Nephron progenitor cell (in vitro differentiated cells): Measurements from ENCODE around the gene SLC5A3.

ENCODE experiments used
- DNase-seq: peaks from one replicate; pipeline ENCODE4 v3.0.0; 2021
- H3K27ac Mint-ChIP-seq: 2 replicates; pipeline ENCODE4 v1.8.0; 2021; ENCODE audit warnings: mild to moderate bottlenecking, moderate library complexity, mixed read lengths
- H3K27me3 Mint-ChIP-seq: 2 replicates; pipeline ENCODE4 v1.8.0; 2021; ENCODE audit warnings: mild to moderate bottlenecking, low read depth, mixed read lengths; ENCODE audit not compliant: poor library complexity
- H3K36me3 Mint-ChIP-seq: 2 replicates; pipeline ENCODE4 v1.8.0; 2021; ENCODE audit warnings: low read depth, mixed read lengths
- H3K4me1 Mint-ChIP-seq: 2 replicates; pipeline ENCODE4 v1.8.0; 2021; ENCODE audit warnings: mixed read lengths
- H3K4me3 Mint-ChIP-seq: 2 replicates; pipeline ENCODE4 v1.8.0; 2021; ENCODE audit warnings: mild to moderate bottlenecking, moderate library complexity, mixed read lengths
- H3K9me3 Mint-ChIP-seq: 2 replicates; pipeline ENCODE4 v1.8.0; 2021; ENCODE audit warnings: mild to moderate bottlenecking, moderate library complexity, mixed read lengths
- TF ChIP-seq, protein P1 (sequence below): fragments of 200-600 bp; sonication (generic); IDR thresholded peaks from 2 replicates; pipeline ENCODE4 v1.5.0; 2021; ENCODE audit warnings: antibody characterized with exemption

The SLC5A3 gene

DNA sequence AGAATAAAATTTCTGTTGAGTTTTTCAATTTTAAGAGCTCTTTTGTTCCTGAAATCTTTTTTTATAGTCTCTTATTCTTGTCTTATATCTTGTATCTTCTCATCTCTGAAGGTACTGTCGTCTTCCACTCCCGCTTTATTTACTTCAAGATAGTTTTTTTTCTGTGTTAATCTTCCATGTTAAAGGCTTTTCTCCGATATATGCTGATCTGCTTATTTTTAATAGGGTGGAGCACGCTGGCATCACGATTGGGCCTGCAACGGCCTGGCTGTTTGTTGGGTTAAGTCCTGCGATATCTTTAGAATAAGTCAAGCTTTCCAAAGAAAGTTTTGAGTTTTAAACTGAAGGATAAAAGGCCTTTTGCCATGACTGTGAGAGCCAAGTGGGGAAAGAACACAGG, 35.7 kb downstream of the SLC5A3 start:
- DNase-seq, result no peak
- Mint-ChIP-seq H3K36me3 (peaks cover 80% of the 10 kb centered on the region), H3K4me1 (peaks cover 6% of the 10 kb centered on the region), H3K9me3 (peaks cover 4% of the 10 kb centered on the region), H3K4me3 (no peak overlapping the region), H3K27me3 (peaks cover 4% of the 10 kb centered on the region), H3K27ac (no peak overlapping the region)
- TF ChIP-seq, protein P1, sequence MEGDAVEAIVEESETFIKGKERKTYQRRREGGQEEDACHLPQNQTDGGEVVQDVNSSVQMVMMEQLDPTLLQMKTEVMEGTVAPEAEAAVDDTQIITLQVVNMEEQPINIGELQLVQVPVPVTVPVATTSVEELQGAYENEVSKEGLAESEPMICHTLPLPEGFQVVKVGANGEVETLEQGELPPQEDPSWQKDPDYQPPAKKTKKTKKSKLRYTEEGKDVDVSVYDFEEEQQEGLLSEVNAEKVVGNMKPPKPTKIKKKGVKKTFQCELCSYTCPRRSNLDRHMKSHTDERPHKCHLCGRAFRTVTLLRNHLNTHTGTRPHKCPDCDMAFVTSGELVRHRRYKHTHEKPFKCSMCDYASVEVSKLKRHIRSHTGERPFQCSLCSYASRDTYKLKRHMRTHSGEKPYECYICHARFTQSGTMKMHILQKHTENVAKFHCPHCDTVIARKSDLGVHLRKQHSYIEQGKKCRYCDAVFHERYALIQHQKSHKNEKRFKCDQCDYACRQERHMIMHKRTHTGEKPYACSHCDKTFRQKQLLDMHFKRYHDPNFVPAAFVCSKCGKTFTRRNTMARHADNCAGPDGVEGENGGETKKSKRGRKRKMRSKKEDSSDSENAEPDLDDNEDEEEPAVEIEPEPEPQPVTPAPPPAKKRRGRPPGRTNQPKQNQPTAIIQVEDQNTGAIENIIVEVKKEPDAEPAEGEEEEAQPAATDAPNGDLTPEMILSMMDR, result no peak

DNA sequence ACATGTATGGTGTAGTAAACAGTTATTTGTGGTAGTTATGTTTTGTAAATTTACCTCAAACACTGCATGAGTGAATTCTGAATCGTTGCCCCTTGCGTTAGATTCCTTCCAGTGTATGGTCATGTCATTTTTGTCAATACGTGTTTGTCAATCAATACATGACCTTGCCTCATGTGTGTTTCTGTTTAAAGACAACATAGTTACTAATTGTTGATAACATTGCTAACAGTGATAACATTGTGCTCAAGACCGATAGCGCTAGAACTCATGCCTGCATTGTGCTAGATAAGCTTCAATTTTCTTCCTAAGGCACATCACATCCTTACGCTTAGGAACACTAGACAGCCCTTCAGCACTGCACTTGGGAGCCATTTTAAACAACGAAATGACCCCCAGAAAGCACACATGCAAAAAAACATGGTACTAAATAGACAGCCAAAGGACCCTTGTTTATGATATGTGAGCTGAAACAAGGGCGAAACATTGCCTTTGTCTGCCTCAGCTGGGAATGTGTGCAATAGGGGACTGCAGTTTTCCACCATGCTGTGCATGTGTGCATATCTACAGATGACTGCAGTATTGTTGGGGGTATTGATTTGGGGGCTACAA, 37.3 kb downstream of the SLC5A3 start:
- H3K4me3 Mint-ChIP-seq, result no peak overlapping the region
- H3K36me3 Mint-ChIP-seq, result peaks cover 86% of the 10 kb centered on the region
- peaks cover 4% of the 10 kb centered on the region for H3K27me3 Mint-ChIP-seq
- peaks cover 21% of the 10 kb centered on the region for H3K9me3 Mint-ChIP-seq
- peaks cover 7% of the 10 kb centered on the region for H3K4me1 Mint-ChIP-seq
- no peak overlapping the region for H3K27ac Mint-ChIP-seq
- TF ChIP-seq, protein P1, result no peak
- no peak for DNase-seq

DNA sequence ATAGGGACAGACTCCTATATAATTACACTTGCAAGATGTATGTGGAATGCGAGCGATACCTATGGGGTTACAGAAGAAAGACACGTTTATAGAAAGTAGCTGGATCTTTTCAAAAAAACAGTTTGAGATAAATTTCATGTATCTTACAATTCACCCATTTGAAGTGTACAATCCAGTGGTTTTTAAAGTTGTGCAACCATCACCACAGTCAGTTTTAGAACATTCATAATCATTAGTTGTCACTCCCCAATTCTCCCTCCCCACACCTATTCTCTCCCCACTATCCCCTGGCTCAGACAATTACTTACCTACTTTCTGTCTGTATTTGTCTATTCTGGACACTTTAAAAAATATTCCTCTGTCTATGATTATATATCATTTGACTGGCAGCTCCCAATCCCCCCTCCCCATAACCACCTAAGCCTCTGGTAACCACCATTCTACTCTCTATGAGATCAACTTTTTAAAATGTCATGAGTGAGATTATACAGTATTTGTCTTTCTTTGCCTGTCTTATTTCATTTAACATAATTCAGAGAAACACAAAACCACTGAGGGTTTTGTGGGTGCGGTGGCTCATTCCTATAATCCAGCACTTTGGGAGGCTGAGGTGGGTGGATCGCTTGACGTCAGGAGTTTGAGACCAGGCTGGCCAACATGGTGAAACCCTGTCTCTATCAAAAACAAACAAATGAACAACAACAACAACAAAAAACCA, 39.1 kb downstream of the SLC5A3 start:
- TF ChIP-seq, protein P1, result no peak
- peaks cover 38% of the 10 kb centered on the region for H3K9me3 Mint-ChIP-seq
- peaks cover 7% of the 10 kb centered on the region for H3K4me1 Mint-ChIP-seq
- no peak overlapping the region for H3K4me3 Mint-ChIP-seq
- no peak for DNase-seq
- H3K27me3 Mint-ChIP-seq, result peaks cover 4% of the 10 kb centered on the region
- peaks cover 86% of the 10 kb centered on the region for H3K36me3 Mint-ChIP-seq
- no peak overlapping the region for H3K27ac Mint-ChIP-seq

DNA sequence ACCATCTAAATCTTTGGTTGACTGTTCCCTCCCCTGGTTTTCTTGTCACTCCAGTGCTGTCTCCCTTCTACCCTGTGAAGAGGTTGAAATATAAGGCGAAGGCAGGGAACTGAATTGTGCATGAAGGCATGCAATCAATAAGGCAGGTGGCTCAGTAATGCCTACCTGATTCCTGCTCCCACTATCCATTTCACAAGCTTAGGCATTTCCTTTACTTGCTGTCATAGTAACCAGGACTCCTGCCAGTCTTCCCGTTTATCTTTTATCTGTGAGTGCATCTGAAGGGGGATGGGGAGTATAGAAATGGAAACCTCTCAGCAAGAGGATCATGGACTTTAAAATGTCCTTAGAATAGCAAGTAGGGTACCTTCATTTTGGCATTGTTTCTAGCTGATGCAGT, 40.5 kb downstream of the SLC5A3 start:
- peaks cover 7% of the 10 kb centered on the region for H3K4me1 Mint-ChIP-seq
- H3K36me3 Mint-ChIP-seq, result peaks cover 89% of the 10 kb centered on the region
- H3K4me3 Mint-ChIP-seq, result no peak overlapping the region
- H3K27me3 Mint-ChIP-seq, result peaks cover 4% of the 10 kb centered on the region
- no peak for DNase-seq
- TF ChIP-seq, protein P1, result no peak
- H3K27ac Mint-ChIP-seq, result peak overlapping the region; percentile 68
- peaks cover 46% of the 10 kb centered on the region for H3K9me3 Mint-ChIP-seq

DNA sequence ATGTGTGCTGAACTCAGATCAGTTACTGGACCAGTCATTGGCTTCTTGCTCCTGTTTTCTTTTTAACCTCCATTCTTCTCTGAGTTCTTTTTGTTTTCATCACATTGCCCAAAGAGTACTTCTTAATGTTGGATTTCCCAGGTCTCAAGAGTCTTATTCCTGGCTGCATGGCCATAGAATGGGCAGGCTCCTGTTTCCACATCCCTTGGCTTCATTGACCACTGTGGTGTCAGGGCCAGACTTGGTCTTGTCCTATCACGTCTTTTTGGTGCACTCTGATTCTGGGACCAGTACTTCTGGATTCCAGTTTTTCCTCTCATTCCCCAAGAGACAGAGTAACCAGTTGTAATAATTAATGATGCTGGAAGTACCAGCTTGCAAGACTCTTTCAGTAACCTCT, 41.8 kb downstream of the SLC5A3 start:
- peak overlapping the region; percentile 58 for H3K27ac Mint-ChIP-seq
- H3K4me3 Mint-ChIP-seq, result no peak overlapping the region
- H3K36me3 Mint-ChIP-seq, result peaks cover 90% of the 10 kb centered on the region
- TF ChIP-seq, protein P1, result no peak
- H3K27me3 Mint-ChIP-seq, result peaks cover 4% of the 10 kb centered on the region
- peaks cover 46% of the 10 kb centered on the region for H3K9me3 Mint-ChIP-seq
- DNase-seq, result no peak
- peaks cover 7% of the 10 kb centered on the region for H3K4me1 Mint-ChIP-seq

DNA sequence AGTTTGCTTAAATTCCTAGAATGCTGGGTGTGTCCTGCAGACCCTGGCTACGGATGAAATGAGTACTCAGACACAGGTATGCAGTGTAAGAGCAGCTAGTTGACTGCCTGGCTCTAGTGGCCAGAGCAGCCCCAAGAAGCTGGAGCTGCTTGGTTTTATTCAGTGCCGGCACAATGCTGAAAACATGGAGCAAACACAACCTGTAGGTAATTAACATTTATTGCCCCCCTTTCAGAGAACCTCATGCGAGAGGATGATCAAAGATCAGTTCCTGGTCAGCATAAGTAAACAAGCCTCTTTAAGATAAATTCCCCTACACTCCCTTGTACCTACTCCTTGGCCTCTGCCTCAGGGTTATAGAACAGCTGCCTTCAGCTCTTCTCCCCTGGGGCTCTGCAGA, 43.2 kb downstream of the SLC5A3 start:
- Mint-ChIP-seq H3K9me3 (peaks cover 52% of the 10 kb centered on the region), H3K27ac (no peak overlapping the region), H3K4me3 (no peak overlapping the region), H3K4me1 (peaks cover 7% of the 10 kb centered on the region), H3K27me3 (peaks cover 2% of the 10 kb centered on the region), H3K36me3 (peaks cover 92% of the 10 kb centered on the region)
- no peak for DNase-seq
- TF ChIP-seq, protein P1, result no peak
